ENCODE data around the gene FERMT3. TPM values are rescaled to one million over a fixed set of nuclear protein-coding genes. Genes with fewer than 3 reads are reported as not detected.
A peak's percentile ranks its signal among the peaks of the same experiment; 100 is the strongest.

FERMT3 gene
- total and polyA plus RNA-seq, 2 of the 13 experiments (the other 11 are each of a cell fraction or from before 2014, with no cell fraction given), result 0.29 TPM; not detected in 1

- 0 out of 2 replicates have a peak, but pooled peaks have one; percentile 58 for TF ChIP-seq ZNF33A (CRISPR knock-in tag; IDR thresholded peaks at IDR 0.05; ENCODE audit: borderline replicate concordance)
- peak; percentile 74 for TF ChIP-seq ISL2 (CRISPR knock-in tag; IDR thresholded peaks at IDR 0.05)
- TF ChIP-seq FLYWCH1 (CRISPR knock-in tag; IDR thresholded peaks at IDR 0.05), result no peak
- TF ChIP-seq ZNF33B (CRISPR knock-in tag; IDR thresholded peaks at IDR 0.05), result peak; percentile 40; the same call in 1 of the 2 replicates
- TF ChIP-seq SRSF4 (IDR thresholded peaks at IDR 0.05; ENCODE audit: low read depth, low read length, poor library complexity, severe bottlenecking), result no peak
- peak; percentile 84 for TF ChIP-seq PHF20 (CRISPR knock-in tag; IDR thresholded peaks at IDR 0.05)
- no peak for TF ChIP-seq CENPT (CRISPR knock-in tag; IDR thresholded peaks at IDR 0.05; ENCODE audit: low read depth)
- no peak for TF ChIP-seq KLF9 (CRISPR knock-in tag; IDR thresholded peaks at IDR 0.05; ENCODE audit: low read depth)
- TF ChIP-seq AGO2 (optimal IDR thresholded peaks at IDR 0.05; ENCODE audit: low read depth, low read length), result peak; percentile 85
- TF ChIP-seq MYNN (CRISPR knock-in tag; IDR thresholded peaks at IDR 0.05; ENCODE audit: low read depth), result no peak
- TF ChIP-seq ZEB1 (IDR thresholded peaks at IDR 0.05; ENCODE audit: insufficient replicate concordance, low read depth), result peak; percentile 55
- TF ChIP-seq MBD4 (IDR thresholded peaks at IDR 0.05; ENCODE audit: borderline replicate concordance, low read length), result no peak
- no peak for TF ChIP-seq ETV6 (CRISPR knock-in tag; conservative IDR thresholded peaks at IDR 0.05)
- peak; percentile 32; the same call in 1 of the 2 replicates for TF ChIP-seq BRCA1 (CRISPR knock-in tag; IDR thresholded peaks at IDR 0.05)
- TF ChIP-seq HNRNPK (IDR thresholded peaks at IDR 0.05; ENCODE audit: low read depth, low read length, poor library complexity, severe bottlenecking), result peak; percentile 41
- TF ChIP-seq POLR2AphosphoS5 (IDR thresholded peaks at IDR 0.05; ENCODE audit: low read depth, low read length), result peak; percentile 92
- 0 out of 2 replicates have a peak, but pooled peaks have one; percentile 11 for TF ChIP-seq HNF4A (CRISPR knock-in tag; IDR thresholded peaks at IDR 0.05)
- peak; percentile 69; the same call in 1 of the 2 replicates for TF ChIP-seq ZFX (CRISPR knock-in tag; IDR thresholded peaks at IDR 0.05; ENCODE audit: low read depth)
- no peak for TF ChIP-seq PHF5A (CRISPR knock-in tag; IDR thresholded peaks at IDR 0.05; ENCODE audit: low read depth, unreplicated experiment)
- TF ChIP-seq TP53 (CRISPR knock-in tag; conservative IDR thresholded peaks at IDR 0.05), result 0 out of 2 replicates have a peak, but pooled peaks have one; percentile 70
- TF ChIP-seq ZNF264 (CRISPR knock-in tag; IDR thresholded peaks at IDR 0.05), result peak; percentile 77; the same call in 1 of the 2 replicates
- 0 out of 2 replicates have a peak, but pooled peaks have one; percentile 60 for TF ChIP-seq NFKB2 (CRISPR knock-in tag; IDR thresholded peaks at IDR 0.05; ENCODE audit: borderline replicate concordance)
- peak; percentile 29; the same call in 1 of the 2 replicates for TF ChIP-seq ZSCAN25 (CRISPR knock-in tag; IDR thresholded peaks at IDR 0.05)
- peak; percentile 71 for TF ChIP-seq YY1 (IDR thresholded peaks at IDR 0.05; ENCODE audit: insufficient read depth, insufficient replicate concordance, low read depth, low read length)
- TF ChIP-seq ZNF543 (CRISPR knock-in tag; IDR thresholded peaks at IDR 0.05), result peak; percentile 38; the same call in 1 of the 2 replicates
- TF ChIP-seq BHLHE40 (IDR thresholded peaks at IDR 0.05; ENCODE audit: low read length), result peak; percentile 87
- 0 out of 2 replicates have a peak, but pooled peaks have one; percentile 3 for TF ChIP-seq ATF3 (CRISPR knock-in tag; IDR thresholded peaks at IDR 0.05)
- 0 out of 2 replicates have a peak, but pooled peaks have one; percentile 16 for TF ChIP-seq NFE2L1 (CRISPR knock-in tag; IDR thresholded peaks at IDR 0.05; ENCODE audit: borderline replicate concordance)
- TF ChIP-seq ZNF792 (CRISPR knock-in tag; IDR thresholded peaks at IDR 0.05), result peak; percentile 56; the same call in 1 of the 2 replicates
These were observed 34.1 kb downstream of the FERMT3 start, which contains the start of gene FKBP2 (continued) for GRCh38 chr11:64240435-64241240.
